ENCODE data around the gene LLCFC1.

- TF ChIP-seq POLR2A (IDR thresholded peaks at IDR 0.05; ENCODE audit: low read depth, low read length) (no peak), POLR2AphosphoS5 (IDR thresholded peaks at IDR 0.05; ENCODE audit: low read depth, low read length) (no peak), TAF1 (IDR thresholded peaks at IDR 0.05; ENCODE audit: borderline replicate concordance, low read depth, low read length) (no peak)
These were observed 9.3 kb downstream of the LLCFC1 start for GRCh38 chr7:142948603-142949002.
